NOMO-1 (cell line): ENCODE data around the gene MUC5B.

Experiments used
- DNase-seq, 2 experiments: peaks; one replicate each; lab custom pipeline; 2025; ENCODE audit not compliant: unreplicated experiment in 2 of 2; lab: John Stamatoyannopoulos, UW

MUC5B gene

DNA sequence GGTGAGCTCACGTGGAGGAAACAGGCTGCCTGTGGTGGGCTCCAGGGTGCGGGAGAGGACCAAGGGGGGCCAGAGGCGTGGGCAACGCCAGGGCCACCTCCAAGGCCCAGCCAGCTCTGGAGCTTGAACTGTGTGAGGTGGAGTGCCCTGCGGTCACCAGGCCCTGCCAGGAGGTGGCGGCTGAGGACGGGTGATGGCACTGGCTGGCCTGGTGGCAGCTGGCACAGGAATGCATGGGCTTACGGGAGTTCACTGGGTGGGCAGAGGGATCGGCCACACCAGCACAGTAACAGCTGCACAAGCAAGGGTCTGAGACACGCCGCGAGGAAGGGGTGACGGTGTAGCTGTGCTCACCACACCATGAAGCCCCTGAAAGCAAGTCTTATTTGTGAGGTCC lies 70.8 kb downstream of the MUC5B start:
- no peak for DNase-seq

DNA sequence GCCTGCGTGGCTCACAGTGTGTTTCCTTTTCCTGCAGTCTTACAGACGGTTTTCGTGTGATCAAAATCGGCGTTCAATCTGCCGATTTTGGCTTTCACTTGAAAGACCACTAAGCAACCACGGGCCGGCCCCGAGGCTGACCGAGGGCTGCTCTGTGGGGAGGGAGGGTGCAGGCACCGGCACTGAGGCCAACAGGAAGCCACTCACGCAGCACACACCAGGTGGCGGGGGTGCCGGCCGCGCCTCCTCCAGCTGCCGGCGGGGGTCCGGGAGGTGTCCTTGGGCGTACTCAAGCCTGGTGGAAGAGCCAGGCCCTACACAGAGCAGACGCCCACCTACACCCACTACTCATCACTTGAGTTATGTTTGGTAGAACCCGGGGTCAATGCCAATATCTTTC lies 72.2 kb downstream of the MUC5B start:
- DNase-seq: no peak

DNA sequence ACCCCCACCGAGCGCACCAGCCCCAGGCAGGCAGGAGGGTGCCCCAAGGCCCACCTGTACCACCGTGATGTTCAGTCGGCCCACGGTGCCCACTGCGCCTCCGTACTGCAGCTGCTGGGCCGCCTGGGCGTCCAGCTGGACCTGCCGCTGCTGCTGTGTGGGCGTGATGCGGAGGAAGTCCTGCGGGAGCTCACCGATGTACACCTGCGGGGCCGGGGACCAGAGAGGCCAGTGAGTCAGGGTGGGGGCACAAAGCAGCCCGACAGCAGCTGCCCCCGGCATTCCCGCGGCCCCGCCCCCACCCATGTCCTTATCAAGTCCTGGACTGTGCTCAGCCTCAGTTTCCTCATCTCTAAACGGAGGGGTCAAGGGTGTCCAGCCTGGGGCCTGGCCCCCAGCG lies 72.7 kb downstream of the MUC5B start:
- DNase-seq: no peak

DNA sequence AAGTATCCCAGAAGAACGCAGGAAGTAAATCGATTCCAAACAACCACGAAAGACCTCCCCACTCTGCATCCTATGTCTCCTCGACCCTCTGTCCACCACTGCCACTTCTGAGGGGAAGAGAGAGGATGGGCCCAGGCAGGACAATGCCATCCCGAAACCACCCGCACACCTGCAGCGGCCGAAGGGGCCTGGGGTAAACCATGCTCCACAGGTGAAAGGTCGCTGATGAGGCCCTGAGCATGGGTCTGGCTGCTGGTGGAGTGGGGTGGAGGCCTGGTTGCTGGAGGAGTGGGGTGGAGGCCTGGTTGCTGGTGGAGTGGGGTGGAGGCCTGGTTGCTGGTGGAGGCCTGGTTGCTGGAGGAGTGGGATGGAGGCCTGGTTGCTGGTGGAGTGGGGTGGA lies 73.4 kb downstream of the MUC5B start:
- no peak for DNase-seq

DNA sequence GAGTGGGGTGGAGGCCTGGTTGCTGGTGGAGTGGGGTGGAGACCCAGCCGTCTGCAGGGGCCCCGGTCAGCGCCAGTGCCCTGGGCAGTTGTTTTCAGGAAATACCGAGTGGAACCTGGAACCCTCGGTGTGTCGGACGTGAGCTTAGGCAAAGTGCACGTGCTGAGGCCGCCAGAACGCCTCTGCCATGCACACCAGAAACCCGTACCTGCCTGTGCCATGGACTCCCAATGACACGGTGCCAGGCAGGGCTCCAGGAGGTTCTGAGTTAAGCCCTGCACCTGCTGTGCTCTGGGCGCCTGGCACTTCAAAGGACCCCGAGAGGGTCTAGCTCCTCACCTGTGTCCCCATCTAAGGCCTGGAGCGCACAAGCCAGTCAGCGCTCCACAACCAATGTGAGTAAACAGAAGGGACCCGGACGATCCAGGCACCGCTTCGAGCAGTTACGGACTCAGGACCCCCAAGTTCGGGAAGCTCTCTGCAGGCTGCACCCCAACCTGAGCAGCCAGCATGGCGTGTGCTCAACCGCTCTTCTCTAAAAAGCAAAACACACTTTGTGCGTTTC lies 74.2 kb downstream of the MUC5B start:
- DNase-seq: no peak

DNA sequence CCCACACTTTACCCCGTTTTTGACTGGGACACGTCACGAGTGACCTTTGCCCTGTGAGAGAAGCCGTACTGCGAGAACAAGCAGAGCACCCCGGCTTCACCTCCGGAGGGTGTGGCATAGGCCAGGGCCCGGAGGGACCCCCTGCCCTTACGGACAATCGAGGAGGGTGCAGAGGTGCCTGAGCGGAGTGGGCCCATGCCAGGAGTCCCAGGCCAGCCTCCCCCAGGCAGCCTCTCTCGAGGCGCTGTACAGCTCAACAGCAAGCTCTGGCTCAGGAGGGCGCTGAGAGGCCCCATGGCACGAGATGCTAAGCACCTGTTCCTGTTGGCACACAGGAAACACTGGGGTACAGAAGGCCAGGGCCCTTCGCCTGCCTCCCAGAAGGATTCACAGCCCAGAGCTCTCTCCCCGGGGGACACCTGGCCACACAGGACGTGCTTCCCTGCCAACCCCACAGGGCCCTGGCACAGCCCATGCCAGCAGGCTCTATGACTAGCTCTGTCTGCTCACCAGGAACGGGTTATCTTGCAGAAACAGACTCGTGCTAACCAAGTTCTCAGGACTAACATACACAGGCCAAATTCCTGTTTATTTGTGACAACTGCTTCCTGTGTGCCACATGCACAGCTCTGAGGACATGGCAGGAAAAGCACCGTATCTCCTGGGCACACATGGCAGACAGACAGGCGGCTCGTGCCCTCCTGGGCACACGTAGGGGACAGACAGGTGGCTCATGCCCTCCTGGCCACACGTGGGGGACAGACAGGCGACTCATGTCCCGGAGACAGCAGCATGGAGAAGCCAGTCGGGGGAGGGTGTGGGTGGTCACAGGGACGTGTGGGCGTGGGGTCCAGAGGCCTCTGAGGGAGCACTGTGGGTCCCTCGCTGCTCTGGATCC lies 75.0 kb downstream of the MUC5B start:
- DNase-seq: no peak

DNA sequence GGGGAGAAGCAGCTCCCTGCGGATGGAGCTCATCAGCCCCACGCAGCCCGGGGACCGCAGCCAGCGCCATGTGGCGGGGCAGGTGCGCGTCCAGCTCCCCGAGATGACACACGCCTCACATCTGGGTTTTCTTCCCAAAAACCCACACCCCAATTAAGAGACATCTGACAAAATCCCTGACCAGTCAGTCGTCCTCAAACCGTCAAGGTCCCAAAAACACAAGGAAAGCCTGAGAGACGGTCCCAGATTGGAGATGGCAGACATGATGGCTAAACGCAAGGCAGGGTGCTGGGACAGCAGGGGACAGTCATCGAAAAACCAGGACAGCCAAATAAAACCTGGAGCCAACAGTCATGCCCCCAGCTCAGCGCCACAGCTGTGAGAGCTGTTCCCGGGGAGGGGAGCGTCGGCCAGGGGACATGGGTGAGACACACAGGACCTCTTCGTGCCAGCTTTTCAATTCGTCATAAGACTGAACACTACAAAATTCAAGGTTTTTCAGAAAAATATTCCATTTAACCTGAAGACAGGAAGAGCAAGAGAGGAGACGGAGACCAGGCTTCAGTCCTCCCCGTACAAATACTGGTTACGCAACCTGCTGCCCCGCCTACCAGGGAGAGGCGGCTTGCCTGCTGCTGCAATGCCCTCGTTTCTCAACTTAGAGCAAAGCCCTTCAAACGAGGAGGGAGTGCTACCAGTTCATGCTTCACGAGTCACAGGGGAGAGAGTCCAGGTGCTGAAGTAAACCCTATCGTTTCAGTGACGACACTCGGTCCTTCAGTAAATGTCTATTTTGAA lies 76.0 kb downstream of the MUC5B start:
- DNase-seq: peak; percentile 86 to 90

DNA sequence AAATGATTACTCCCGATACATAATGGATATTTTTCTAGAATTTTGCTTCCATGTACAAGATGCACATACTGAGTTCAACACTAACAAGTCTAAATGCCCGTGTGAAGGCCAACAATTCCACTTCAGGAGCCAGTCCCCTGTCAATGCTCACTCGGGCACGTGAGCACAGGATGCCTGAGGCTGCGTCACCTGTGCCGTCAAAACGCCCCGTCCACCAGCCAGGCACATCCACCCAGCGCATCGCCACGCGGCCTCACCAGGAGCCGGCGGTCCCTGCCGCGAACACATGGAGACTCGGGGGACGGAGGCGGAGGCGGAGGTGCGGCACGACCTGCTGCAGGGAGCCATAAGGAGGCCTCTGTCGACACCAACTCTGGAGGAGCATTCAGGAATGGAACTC lies 76.8 kb downstream of the MUC5B start:
- no peak for DNase-seq

DNA sequence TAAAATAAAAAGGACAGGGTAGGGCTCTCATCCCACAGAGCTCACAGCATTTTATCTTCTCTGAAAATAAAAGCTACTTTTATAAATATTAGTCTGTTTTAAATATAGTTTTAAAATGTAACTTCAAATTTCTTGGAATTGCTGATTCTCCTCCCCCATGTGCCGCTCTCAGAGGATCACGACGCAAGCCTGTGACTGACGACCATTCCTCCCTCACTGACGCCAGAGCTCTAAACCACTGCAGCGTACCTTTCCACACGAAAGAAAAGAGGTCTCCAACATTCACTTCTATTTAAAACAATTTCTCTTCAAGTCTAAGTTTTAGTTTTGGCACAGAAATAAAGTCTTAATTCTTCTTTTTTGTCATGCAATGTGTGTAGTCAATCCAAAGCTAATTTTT lies 77.3 kb downstream of the MUC5B start:
- DNase-seq: no peak

DNA sequence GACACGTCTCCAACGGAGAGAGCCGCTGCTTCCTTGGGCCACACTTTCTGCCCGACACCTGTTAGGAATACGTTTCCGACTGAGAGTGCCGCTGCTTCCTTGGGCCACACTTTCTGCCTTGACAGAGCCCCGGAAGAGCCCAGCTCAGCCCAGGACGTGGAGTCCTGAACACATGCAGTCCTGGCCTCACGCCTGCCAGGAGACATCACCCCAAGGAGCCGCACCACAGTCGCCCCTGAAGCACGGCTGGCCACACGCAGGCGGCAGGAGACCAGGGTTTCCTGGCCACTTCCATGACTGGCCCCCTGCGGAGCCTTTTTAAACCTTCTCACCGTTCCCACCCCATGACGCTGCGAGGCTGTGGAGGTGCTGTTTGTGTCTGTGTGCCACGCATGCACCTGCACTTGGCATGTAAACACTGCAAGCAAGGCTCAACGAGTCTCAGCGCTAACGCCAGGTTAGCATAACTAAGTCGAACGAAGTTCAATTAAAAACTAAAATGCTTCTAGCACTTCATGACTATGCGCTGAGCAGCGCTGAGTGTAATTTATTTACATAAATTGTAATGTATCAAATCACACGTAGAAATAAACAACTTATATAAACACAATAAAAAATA lies 77.8 kb downstream of the MUC5B start:
- no peak for DNase-seq

DNA sequence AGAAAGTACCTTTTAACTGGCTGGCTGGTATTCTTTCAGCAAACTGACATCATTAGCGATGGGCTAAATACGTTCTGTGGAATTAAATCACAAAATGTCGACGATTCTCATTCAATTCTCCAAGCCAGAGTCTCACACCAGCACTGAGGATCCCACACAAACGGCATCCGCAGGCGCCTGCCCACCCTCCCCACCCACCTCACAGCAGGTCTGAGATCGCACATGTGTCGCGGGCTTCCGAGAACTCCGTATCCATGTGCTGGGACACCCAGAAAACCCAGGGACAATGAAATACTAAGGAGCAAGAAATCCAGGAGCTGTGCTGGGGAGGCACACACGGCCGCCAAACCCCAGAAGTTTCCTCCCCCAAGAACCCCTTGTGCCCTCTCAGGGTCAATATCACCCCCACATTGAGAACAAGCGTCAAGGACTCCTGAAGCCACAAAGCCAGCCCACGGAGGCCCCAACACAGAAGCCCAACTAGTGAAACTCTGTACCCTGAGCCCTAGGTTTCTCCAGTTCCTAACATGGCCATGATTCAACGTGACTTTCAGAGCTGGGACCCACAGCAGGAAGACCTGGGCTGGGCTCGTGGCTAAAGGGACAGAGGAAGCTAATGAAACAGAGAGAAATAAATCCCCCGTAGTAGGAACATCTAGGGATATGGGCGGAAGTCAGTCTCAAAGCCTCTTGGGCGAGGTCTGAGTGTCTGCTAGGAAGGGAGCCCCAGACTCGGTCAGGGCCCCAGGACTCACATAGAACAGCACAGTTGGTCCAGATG lies 78.5 kb downstream of the MUC5B start:
- no peak for DNase-seq

DNA sequence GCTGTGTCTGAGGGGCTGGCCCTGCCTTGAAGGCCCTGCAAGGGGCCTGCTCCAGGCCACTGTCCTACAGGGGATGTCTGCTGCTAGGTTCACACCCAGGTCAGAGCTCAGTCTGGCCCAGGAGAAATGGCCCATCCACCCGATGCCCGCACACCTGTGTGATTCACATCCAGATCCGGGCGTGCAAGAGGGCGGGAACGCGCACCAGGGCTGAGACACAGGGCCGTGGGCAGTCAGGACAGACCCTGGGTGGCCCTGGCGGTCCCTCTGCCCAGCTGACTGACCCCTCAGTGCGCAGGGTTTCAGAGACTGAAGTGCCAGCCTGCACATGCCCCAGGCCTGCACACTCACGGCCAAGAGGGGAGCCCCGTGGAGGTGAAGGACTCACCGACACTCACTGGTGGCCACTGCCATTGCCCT lies 79.2 kb downstream of the MUC5B start:
- DNase-seq: no peak

DNA sequence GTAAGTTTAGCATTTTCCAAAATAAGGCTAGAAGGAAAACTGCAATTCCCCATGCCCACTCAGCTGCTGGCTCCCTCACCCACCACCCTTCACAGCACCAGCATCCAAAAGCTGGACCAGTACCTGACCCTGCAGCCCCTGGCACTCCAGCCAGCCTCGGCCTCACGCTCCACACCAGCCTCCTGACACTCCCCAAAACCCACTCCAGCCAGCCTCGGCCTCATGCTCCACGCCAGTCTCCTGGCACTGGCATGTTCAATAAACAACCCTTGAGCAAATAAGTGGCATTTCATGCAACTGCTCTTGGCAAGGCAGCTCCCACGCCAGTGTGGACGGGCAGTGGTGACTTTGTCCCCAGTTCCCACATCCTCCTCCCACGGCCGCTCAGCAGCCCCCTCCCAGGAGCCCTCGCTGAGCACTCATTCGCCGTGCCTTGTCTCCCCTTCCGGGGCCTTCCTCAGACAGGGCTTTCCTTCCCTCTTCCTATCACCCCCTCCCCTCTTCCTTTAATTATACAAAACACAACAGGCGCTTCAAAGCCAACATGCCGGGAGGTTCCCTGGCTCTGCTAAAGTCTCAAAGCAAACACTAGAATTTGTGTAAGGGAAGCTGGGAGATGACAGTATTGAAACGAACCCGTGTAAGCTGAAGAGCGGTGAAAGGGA lies 79.7 kb downstream of the MUC5B start:
- no peak for DNase-seq

DNA sequence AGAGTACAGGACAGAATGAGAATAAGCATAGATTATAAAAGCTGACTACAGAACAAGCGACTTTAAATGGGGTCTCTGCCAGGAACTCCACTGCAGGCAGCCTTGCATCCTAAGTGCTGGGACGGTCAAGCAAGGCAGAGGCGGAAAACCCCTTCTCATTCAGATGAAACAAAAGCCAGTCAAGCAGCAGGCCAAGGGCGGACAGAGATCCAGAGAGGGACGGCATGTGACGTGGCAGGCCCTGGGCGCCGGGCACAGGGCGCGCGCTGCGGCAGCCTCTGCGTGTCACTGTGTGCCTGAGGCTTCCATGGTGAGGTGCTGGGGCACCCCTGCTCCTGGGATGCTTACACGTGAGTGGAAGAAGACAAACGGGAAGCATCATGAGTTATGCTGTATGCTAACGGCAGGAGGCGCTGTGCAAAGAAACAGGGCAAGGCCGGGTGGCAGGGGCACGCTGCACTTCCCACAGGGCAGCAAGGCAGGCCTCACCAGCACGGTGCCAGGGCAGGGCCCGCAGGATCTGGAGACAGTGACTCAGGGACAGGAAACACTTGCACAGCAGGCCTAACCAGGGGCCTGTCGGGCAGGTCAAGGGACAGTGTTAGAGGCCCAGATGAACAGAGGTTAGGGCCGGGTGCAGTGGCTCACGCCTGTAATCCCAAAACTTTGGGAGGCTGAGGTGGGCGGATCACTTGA lies 80.4 kb downstream of the MUC5B start:
- no peak for DNase-seq

DNA sequence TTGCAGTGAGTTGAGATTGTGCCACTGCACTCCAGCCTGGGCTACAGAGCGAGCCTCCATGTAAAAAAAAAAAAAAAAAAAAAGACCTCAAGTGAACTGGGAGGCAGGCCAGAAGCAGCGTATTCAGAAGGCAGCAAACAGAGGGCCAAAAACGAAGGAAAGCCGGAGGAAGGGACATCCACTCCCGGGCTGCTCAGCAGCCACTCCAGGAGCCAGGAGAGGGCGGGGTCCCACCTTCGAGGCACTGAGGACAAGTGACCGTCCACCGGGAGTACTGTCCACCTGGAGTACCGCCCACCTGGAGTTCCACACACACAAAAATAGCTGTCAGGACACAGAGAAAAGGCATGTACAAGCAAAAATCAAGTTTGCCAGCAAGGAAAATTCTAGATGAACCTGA lies 81.1 kb downstream of the MUC5B start:
- DNase-seq: no peak

DNA sequence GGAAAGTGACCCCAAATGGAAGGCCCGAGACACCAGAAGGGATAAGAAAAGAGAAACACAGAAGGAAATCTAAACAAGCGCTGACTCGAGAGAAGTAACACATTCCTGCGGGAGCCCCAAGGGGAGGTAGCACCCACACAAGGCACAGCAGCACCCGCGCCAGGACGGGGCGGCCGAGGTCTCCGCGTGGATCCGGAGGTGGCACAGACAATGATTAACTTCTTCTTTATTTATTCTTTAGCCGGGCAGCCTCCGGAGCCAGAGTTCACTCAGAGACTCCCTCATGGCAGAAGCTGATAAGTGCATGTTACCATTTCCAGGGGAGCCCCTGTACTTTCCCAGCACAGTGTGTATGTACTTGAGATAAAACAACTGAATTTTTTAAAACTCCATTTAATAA lies 81.5 kb downstream of the MUC5B start:
- no peak for DNase-seq

DNA sequence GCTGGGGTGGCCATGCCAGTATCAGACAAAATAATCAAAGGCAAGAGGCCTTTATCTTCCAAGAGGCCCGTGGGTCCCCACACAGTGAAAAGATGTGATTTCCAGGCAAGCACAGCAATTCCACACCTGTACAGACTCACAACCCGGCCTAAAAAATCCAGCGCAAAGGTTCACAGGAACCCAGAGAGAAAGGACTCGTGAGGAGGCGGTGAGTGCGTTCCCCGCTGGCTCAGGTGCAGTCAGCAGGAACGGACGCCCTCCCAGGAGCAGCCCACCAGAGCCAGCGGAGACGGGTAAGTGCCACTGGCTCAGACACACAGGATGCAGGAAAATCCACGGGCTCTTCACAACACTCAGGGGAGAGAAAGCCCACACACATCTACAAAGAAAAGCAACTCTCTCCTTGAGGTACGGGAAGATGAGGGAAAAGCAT lies 82.2 kb downstream of the MUC5B start:
- no peak for DNase-seq

DNA sequence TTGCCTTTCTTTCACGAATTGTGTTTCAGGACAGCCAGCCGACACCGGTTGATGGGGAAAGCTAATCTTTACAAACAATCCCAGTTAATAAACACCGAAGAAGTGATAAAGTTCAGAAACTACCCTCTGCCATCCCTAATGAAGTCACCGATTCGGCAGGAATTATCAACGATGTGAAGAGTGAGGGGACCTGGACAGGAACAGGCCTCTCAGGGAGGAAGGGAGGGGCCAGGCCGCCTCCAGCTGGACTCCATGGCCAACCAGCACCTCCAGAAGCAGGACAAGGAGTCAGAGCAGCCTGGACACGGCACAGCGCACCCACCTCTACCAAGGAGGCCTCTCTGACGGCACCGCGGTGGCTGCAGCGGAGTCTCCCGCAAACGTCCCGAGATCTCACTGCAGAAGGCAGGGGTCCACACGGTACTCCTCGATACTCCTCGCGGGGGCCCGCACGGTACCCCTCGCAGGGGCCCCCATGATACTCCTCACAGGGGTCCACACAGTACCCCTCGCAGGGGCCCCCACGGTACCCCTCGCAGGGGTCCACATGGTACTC lies 82.7 kb downstream of the MUC5B start:
- no peak for DNase-seq
